K562 (cell line): ENCODE data around the gene PTBP3. TPM values are rescaled to one million over a fixed set of nuclear protein-coding genes. Genes with fewer than 3 reads are reported as not detected.
A peak's percentile ranks its signal among the peaks of the same experiment; 100 is the strongest.

Experiments used
- ATAC-seq: fragments of 200-7000 bp; cut with Tn5 transposase; 3 replicates; pipeline ENCODE4 v1.9.1; 2020; ENCODE audit warnings: moderate library complexity
- BruUV-seq: library from RNA; stranded (reverse); fragments of 400-500 nt; replicated peaks from 2 replicates; lab custom pipeline; 2021; lab: Mats Ljungman, UMichigan
- CTCF ChIA-PET: fragments of 300-600 bp; formaldehyde crosslinking; extraction: SDS; loops from one replicate; lab custom pipeline; 2021; ENCODE audit warnings: low intra/inter-chr PET ratio; lab: Yijun Ruan, JAX
- POLR2A ChIA-PET: fragments of 300-600, 350-650 bp; sonication (Branson Sonifier 250); formaldehyde crosslinking; extraction: SDS; loops from one replicate; lab custom pipeline; 2021; ENCODE audit warnings: antibody characterized with exemption, inconsistent platforms; lab: Yijun Ruan, JAX
- DNase-seq, 4 experiments: peaks; one replicate each; pipeline versions ENCODE4 v3.0.0 to v3.0.0-alpha.2; 2011 to 2018; ENCODE audit warnings: low spot score in 3 of 4, mixed read lengths in 3 of 4; ENCODE audit errors: extremely low read depth in 1 of 4
- FAIRE-seq: peaks from 2 replicates; lab custom pipeline; 2011; peaks lifted over from hg19 to GRCh38; lab: Jason Lieb, UNC
- H2AFZ ChIP-seq: 2 replicates; pipeline ENCODE4 v1.6.0; 2011; ENCODE audit warnings: low read depth, low read length, control low read depth, inconsistent platforms
- H3K27ac ChIP-seq: fragments of 200-600 bp; 3 replicates; pipeline ENCODE4 v1.8.0; 2011; ENCODE audit warnings: low read depth, mild to moderate bottlenecking, control low read depth, inconsistent platforms, low read length, moderate library complexity, mixed read lengths; ENCODE audit errors: extremely low read depth
- H3K27me3 ChIP-seq, 2 experiments: fragments of 300-600 bp in 1 of 2; 2 replicates in 1 of 2; 3 replicates in 1 of 2; pipeline versions ENCODE4 v1.6.0 to v1.8.0; 2011; ENCODE audit warnings: inconsistent platforms in 2 of 2, low read length in 2 of 2, mild to moderate bottlenecking in 1 of 2, mixed read lengths in 1 of 2, moderate library complexity in 1 of 2; ENCODE audit not compliant: control insufficient read depth in 2 of 2, insufficient read depth in 2 of 2
- H3K36me3 ChIP-seq: fragments of 300-600 bp; 3 replicates; pipeline ENCODE4 v1.8.0; 2011; ENCODE audit warnings: mild to moderate bottlenecking, low read length, inconsistent platforms; ENCODE audit not compliant: control insufficient read depth, insufficient read depth
- H3K4me1 ChIP-seq, 2 experiments: fragments of 200-600 bp in 1 of 2; replicated peaks in 1 of 2; 2 replicates in 1 of 2; 3 replicates in 1 of 2; pipeline versions ENCODE4 v1.5.1 to v1.8.0; 2011; ENCODE audit warnings: inconsistent platforms in 2 of 2, low read length in 2 of 2, mild to moderate bottlenecking in 1 of 2, mixed read lengths in 1 of 2, moderate library complexity in 1 of 2; ENCODE audit not compliant: control insufficient read depth in 2 of 2, insufficient read depth in 2 of 2
- H3K4me2 ChIP-seq: 2 replicates; pipeline ENCODE4 v1.6.1; 2011; ENCODE audit warnings: low read length, control low read depth, inconsistent platforms, mixed read lengths; ENCODE audit not compliant: insufficient read depth
- H3K4me3 ChIP-seq: fragments of 200-600 bp; sonication (generic), shearing (Covaris generic); 2 replicates; pipeline ENCODE4 v1.5.1; 2016; ENCODE audit warnings: control low read depth, inconsistent platforms
- H3K79me2 ChIP-seq: fragments of 200-600 bp; 3 replicates; pipeline ENCODE4 v1.8.0; 2011; ENCODE audit warnings: low read length, inconsistent platforms; ENCODE audit not compliant: control insufficient read depth, insufficient read depth
- H3K9ac ChIP-seq, 2 experiments: 2 replicates each; pipeline versions ENCODE4 v1.6.0 to v1.6.1; 2011; ENCODE audit warnings: low read depth in 2 of 2, low read length in 2 of 2, control low read depth in 1 of 2, inconsistent platforms in 1 of 2, mild to moderate bottlenecking in 1 of 2, mixed read lengths in 1 of 2; ENCODE audit not compliant: insufficient read depth in 1 of 2
- H3K9me1 ChIP-seq: one replicate; pipeline ENCODE4 v1.6.0; 2011; ENCODE audit warnings: inconsistent platforms, mild to moderate bottlenecking, low read length, moderate library complexity; ENCODE audit not compliant: control insufficient read depth, insufficient read depth
- H3K9me3 ChIP-seq: replicated peaks from 2 replicates; pipeline ENCODE4 v1.5.1; 2011; ENCODE audit warnings: low read depth, low read length, inconsistent platforms; ENCODE audit not compliant: control insufficient read depth, insufficient read depth
- H4K20me1 ChIP-seq: replicated peaks from 2 replicates; pipeline ENCODE4 v1.6.1; 2011; ENCODE audit warnings: low read length, inconsistent platforms, mixed read lengths; ENCODE audit not compliant: control insufficient read depth, insufficient read depth
- ATF6 ChIP-seq: sonication (generic); formaldehyde crosslinking; IDR thresholded peaks from 2 replicates; pipeline ENCODE4 v1.4.0; 2020; ENCODE audit warnings: mild to moderate bottlenecking, missing genetic modification reagents
- EZH2 ChIP-seq: IDR thresholded peaks from 2 replicates; pipeline ENCODE4 v1.6.1; 2012; ENCODE audit warnings: low read depth, mild to moderate bottlenecking, inconsistent platforms, low read length, borderline replicate concordance
- MEIS2 ChIP-seq: fragments of 450-650 bp; IDR thresholded peaks from 2 replicates; pipeline ENCODE4 v1.6.1; 2014; ENCODE audit warnings: mild to moderate bottlenecking; ENCODE audit not compliant: partially characterized antibody
- MXD1 ChIP-seq: fragments of 250-450 bp; sonication (Bioruptor Pico); IDR thresholded peaks from 2 replicates; pipeline ENCODE4 v1.8.0; 2021; ENCODE audit warnings: borderline replicate concordance, mild to moderate bottlenecking, moderate library complexity; ENCODE audit not compliant: poor library complexity, severe bottlenecking
- NFE2 ChIP-seq: IDR thresholded peaks from 2 replicates; pipeline ENCODE4 v1.6.1; 2014; ENCODE audit warnings: antibody characterized with exemption, low read depth
- PYGO2 ChIP-seq: fragments of 450-650 bp; IDR thresholded peaks from 2 replicates; pipeline ENCODE4 v1.6.1; 2016; ENCODE audit warnings: mild to moderate bottlenecking, missing genetic modification characterization, moderate library complexity, missing compliant biosample characterization
- SMAD1 ChIP-seq: fragments of 150-350 bp; IDR thresholded peaks from 2 replicates; pipeline ENCODE4 v1.6.1; 2014; ENCODE audit warnings: low read length, low read depth; ENCODE audit not compliant: partially characterized antibody
- ZNF695 ChIP-seq: fragments of 450-650 bp; formaldehyde crosslinking; IDR thresholded peaks from 2 replicates; pipeline ENCODE4 v1.4.0; 2020; ENCODE audit warnings: mild to moderate bottlenecking, moderate library complexity
- ZNF699 ChIP-seq: fragments of 250-450 bp; sonication (Bioruptor Pico); IDR thresholded peaks from 2 replicates; pipeline ENCODE4 v1.8.0; 2021; ENCODE audit warnings: mild to moderate bottlenecking, moderate library complexity; ENCODE audit not compliant: insufficient replicate concordance
- ZSCAN29 ChIP-seq: fragments of 450-650 bp; IDR thresholded peaks from 2 replicates; pipeline ENCODE4 v1.6.1; 2017
- WGBS: fragments of 100-300 bp; shearing (Covaris generic); methylation state at CpG from one replicate; pipeline ENCODE4 v1.1.6; 2016; ENCODE audit warnings: low coverage, mixed read lengths; ENCODE audit not compliant: insufficient coverage; ENCODE audit errors: missing lambda C conversion rate; 5-methylcytosine and 5-hydroxymethylcytosine counted together
- in situ Hi-C: fragments of 300-500 bp; cut with MboI; formaldehyde crosslinking; loops from 4 replicates; pipeline ENCODE4 v1.15.0; 2018; ENCODE audit warnings: inconsistent platforms, mixed read lengths
- intact Hi-C: fragments of 100-400 bp; cut with micrococcal nuclease; formaldehyde crosslinking; loops from 2 replicates; pipeline ENCODE4 v1.14.2; 2022
- polyA plus RNA-seq, 8 experiments: library from polyadenylated mRNA; depleted of rRNA in 4 of 8; stranded (reverse) in 5 of 8; unstranded in 3 of 8; fragments of >200 nt; fragmentation: Nextera tagmentation in 2 of 8; fragmentation: Illumina TruSeq in 1 of 8; extraction: Ambion mirVana in 2 of 8; extraction: Trizol in 1 of 8; gene quantifications; 2 replicates each; pipeline versions ENCODE4 v1.2.1 to v1.2.3, GENCODE V29; 2011 to 2014; ENCODE audit warnings: inconsistent platforms in 1 of 8, missing spikeins in 1 of 8
- total RNA-seq, 7 experiments: library from RNA; depleted of rRNA in 6 of 7; stranded (reverse); fragments of >200 nt in 6 of 7; fragmentation: Illumina TruSeq in 2 of 7; extraction: Trizol in 2 of 7; gene quantifications; 2 replicates each; pipeline versions ENCODE4 v1.2.1 to v1.2.3, GENCODE V29; 2011 to 2021; ENCODE audit warnings: low replicate concordance in 1 of 7
- TF ChIP-seq, protein P1 (sequence below): sonication (generic); formaldehyde crosslinking; IDR thresholded peaks from 2 replicates; pipeline ENCODE4 v1.8.0; 2022; ENCODE audit warnings: missing genetic modification reagents, mild to moderate bottlenecking, borderline replicate concordance

PTBP3 gene
- total and polyA plus RNA-seq, 9 of the 15 experiments (the other 6 are each of a cell fraction or from before 2014, with no cell fraction given) = 22.4 to 132 (median 68.0) TPM

DNA sequence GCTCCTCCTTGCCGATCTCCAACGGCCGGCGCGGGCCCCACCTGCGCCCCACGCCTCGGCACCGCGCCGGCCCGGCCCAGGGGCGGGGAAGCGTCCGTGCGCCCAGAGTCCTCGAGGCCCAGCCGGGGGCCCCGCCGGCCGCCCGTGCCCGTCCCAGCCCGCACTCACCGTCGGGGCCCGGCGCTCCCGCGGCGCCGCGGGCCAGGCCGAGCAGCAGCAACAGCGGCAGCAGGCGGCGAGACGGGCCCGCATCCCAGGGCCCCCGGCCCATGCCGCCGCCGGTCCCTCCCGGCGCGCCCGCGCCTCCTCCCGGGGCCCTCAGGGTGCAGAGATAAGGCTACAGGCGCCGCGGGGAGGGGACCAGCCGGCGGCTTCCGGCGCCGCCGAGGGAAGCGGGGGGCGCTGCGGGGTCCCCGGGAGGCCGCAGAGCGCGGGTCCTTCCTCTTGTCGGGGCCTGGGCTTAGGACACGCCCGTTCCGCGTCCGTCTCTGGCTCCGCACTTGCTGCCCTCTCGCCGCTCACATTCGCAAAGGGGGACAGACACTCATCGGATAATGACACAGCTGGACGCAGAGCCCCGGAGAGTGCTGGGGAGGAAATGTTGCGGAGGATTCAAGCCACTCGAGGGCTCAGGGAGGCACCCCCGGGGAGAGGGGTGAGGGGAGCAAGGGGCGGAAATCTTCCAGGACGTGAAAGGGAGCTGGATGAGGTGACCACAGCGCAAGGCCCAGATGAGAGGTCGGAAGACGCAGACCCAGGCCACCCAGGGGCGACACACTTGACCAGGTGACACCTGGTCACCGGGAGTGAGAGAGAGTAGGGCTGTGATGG is 158.2 kb downstream of the PTBP3 start, which contains the start of gene SUSD1 (continued):
- TF ChIP-seq, protein P1, sequence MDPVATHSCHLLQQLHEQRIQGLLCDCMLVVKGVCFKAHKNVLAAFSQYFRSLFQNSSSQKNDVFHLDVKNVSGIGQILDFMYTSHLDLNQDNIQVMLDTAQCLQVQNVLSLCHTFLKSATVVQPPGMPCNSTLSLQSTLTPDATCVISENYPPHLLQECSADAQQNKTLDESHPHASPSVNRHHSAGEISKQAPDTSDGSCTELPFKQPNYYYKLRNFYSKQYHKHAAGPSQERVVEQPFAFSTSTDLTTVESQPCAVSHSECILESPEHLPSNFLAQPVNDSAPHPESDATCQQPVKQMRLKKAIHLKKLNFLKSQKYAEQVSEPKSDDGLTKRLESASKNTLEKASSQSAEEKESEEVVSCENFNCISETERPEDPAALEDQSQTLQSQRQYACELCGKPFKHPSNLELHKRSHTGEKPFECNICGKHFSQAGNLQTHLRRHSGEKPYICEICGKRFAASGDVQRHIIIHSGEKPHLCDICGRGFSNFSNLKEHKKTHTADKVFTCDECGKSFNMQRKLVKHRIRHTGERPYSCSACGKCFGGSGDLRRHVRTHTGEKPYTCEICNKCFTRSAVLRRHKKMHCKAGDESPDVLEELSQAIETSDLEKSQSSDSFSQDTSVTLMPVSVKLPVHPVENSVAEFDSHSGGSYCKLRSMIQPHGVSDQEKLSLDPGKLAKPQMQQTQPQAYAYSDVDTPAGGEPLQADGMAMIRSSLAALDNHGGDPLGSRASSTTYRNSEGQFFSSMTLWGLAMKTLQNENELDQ (CRISPR knock-in tag) = no peak
- TF ChIP-seq ZNF695 (CRISPR knock-in tag) = no peak

- no TSS peak for BruUV-seq
- H3K27ac ChIP-seq = peak overlapping the region; percentile 99
- in situ Hi-C loops (no loop called here), intact Hi-C loops (loop anchor here (5.0 kb wide), 3 partner anchors 48 to 138 kb away; no protein-coding TSS in a partner anchor)
- H3K4me3 ChIP-seq = peak overlapping the region; percentile 60
- ChIA-PET CTCF (no interaction called here), POLR2A (interaction anchor here (0.6 to 5.3 kb wide), 5 partner anchors 10 to 1918 kb away, joined by 3 to 34 read pairs (median 3); partner anchors contain the start of gene TXN)
- H3K79me2 ChIP-seq = peaks cover 62% of the 10 kb centered on the region
- H2AFZ ChIP-seq = peak overlapping the region; percentile 52
- H3K36me3 ChIP-seq = peaks cover 39% of the 10 kb centered on the region
- FAIRE-seq (no peak), DNase-seq (peak; percentile 86 to 93 (median 90)), ATAC-seq (peak; percentile 80)
- WGBS = 2% methylated on average over 30 of the region's 42 CpGs
- no peaks in the 10 kb centered on the region; the same call in 1 of the 2 replicates for H4K20me1 ChIP-seq
- H3K27me3 ChIP-seq = no peaks in the 10 kb centered on the region
- peaks cover 54 to 70% of the 10 kb centered on the region in 2 experiments for H3K4me1 ChIP-seq
- H3K9ac ChIP-seq = peak overlapping the region; percentile 93 to 98
- peak overlapping the region; percentile 99 for H3K4me2 ChIP-seq
- H3K9me1 ChIP-seq = no peaks in the 10 kb centered on the region
- H3K9me3 ChIP-seq = no peaks in the 10 kb centered on the region
- TF ChIP-seq EZH2 = no peak
- no peak for TF ChIP-seq NFE2
- TF ChIP-seq SMAD1 = no peak
- no peak for TF ChIP-seq ATF6 (CRISPR knock-in tag)
- no peak for TF ChIP-seq ZSCAN29
- TF ChIP-seq MXD1 (CRISPR knock-in tag) = no peak
- TF ChIP-seq MEIS2 = no peak
- peak; percentile 32; the same call in 1 of the 2 replicates for TF ChIP-seq PYGO2 (tag)
- TF ChIP-seq ZNF699 (CRISPR knock-in tag) = no peak
Measured at GRCh38 chr9:112174222-112174964, 159.0 kb downstream of the PTBP3 start.
